Measurements from ENCODE around the gene NAV1. TPM values are rescaled to one million over a fixed set of nuclear protein-coding genes. Genes with fewer than 3 reads are reported as not detected.

The NAV1 gene
- total and polyA plus RNA-seq, 2 of the 8 experiments (the other 6 are each of a cell fraction or from before 2014, with no cell fraction given), result 9.9 to 42.7 TPM

GRCh38 chr1:201497935-201498509 is 40.9 kb upstream of the NAV1 start:
- H2BK5ac ChIP-seq (ENCODE audit: low read depth, low read length), result no peak overlapping the region
- DNase-seq (ENCODE audit: low read depth in 1 of 2, low spot score in 2 of 2) (no peak), FAIRE-seq (no peak)
- H3K4me2 ChIP-seq (ENCODE audit: insufficient read depth in 1 of 2, low read depth in 2 of 2, low read length in 2 of 2), result no peak overlapping the region
- WGBS, 2 experiments (ENCODE audit: extremely low coverage in 1 of 2, insufficient coverage in 1 of 2, insufficient read length in 1 of 2, insufficient replicate concordance in 2 of 2, low coverage in 1 of 2, low lambda C conversion rate in 2 of 2, missing lambda C conversion rate in 1 of 2), result 92% methylated on average over 10 of the region's 16 CpGs; no CpG with 5 or more reads in 1 of the 2 experiments
- POLR2A ChIA-PET (ENCODE audit: partially characterized antibody), result interaction anchor here (0.8 to 6.9 kb wide), 3 partner anchors 10 to 15 kb away, joined by 3 to 52 read pairs (median 4); no protein-coding TSS in a partner anchor
- no peaks in the 10 kb centered on the region for H4K20me1 ChIP-seq (replicated peaks in 1 of 2; ENCODE audit: control insufficient read depth in 1 of 2, insufficient read depth in 2 of 2, low read length in 2 of 2)
- no peak overlapping the region for H4K91ac ChIP-seq (replicated peaks; ENCODE audit: insufficient read length, low read length)
- no peak overlapping the region for H3K9ac ChIP-seq (replicated peaks in 1 of 4; ENCODE audit: extremely low read depth in 1 of 4, low read depth in 3 of 4, low read length in 3 of 4)
- no peaks in the 10 kb centered on the region for H3K79me1 ChIP-seq (ENCODE audit: low read depth, low read length)
- no peaks in the 10 kb centered on the region for H3K36me3 ChIP-seq (ENCODE audit: control insufficient read depth in 2 of 4, insufficient read depth in 4 of 4, low read length in 3 of 4)
- no peak overlapping the region for H3K4ac ChIP-seq (replicated peaks; ENCODE audit: insufficient read length, low read depth, low read length)
- CTCF ChIA-PET (ENCODE audit: partially characterized antibody), result interaction anchor here (0.6 to 27.5 kb wide), 14 partner anchors 9 to 296 kb away, joined by 3 to 929 read pairs (median 4); partner anchors contain the start of genes CSRP1 and NAV1
- H3K18ac ChIP-seq (ENCODE audit: extremely low read depth, low read length), result 0 out of 2 replicates have a peak overlapping the region, but pooled peaks have one; percentile 25
- no peak overlapping the region for H3K23ac ChIP-seq (ENCODE audit: insufficient read length)
- peaks cover 6 to 18% (median 13%) of the 10 kb centered on the region in 4 experiments for H3K4me1 ChIP-seq (replicated peaks in 1 of 4; ENCODE audit: control insufficient read depth in 3 of 4, insufficient read depth in 4 of 4, low read length in 3 of 4)
- H2AFZ ChIP-seq (ENCODE audit: low read length), result no peak overlapping the region
- no peaks in the 10 kb centered on the region; the same call in 1 of the 2 replicates for H3K23me2 ChIP-seq (ENCODE audit: low read depth, low read length)
- no peak overlapping the region for H3K14ac ChIP-seq (ENCODE audit: insufficient read length)
- H4K5ac ChIP-seq (ENCODE audit: insufficient read length, low read depth, low read length), result no peak overlapping the region
- H2BK20ac ChIP-seq (ENCODE audit: low read length), result no peak overlapping the region
- no peak overlapping the region for H3K27ac ChIP-seq (ENCODE audit: low read depth, low read length)
- no peak overlapping the region for H3K4me3 ChIP-seq (ENCODE audit: extremely low read depth in 1 of 4, insufficient read depth in 2 of 4, low read depth in 3 of 4, low read length in 4 of 4)
- H2BK12ac ChIP-seq (ENCODE audit: low read depth, low read length), result no peak overlapping the region
- H2BK120ac ChIP-seq (replicated peaks; ENCODE audit: low read depth, low read length), result no peak overlapping the region
- H3K27me3 ChIP-seq (replicated peaks in 1 of 4; ENCODE audit: control insufficient read depth in 3 of 4, extremely low read depth in 1 of 4, insufficient read depth in 3 of 4, low read length in 3 of 4), result no peaks in the 10 kb centered on the region
- H2AK5ac ChIP-seq (ENCODE audit: low read depth, low read length), result no peak overlapping the region
- H3K79me2 ChIP-seq (ENCODE audit: control insufficient read depth in 1 of 2, insufficient read depth in 2 of 2, low read length in 2 of 2), result no peaks in the 10 kb centered on the region
- H3K56ac ChIP-seq (replicated peaks; ENCODE audit: insufficient read length, low read depth, low read length), result no peak overlapping the region
- H3K9me3 ChIP-seq (ENCODE audit: insufficient read depth in 2 of 2, low read depth in 1 of 2, low read length in 1 of 2), result no peaks in the 10 kb centered on the region
- H4K8ac ChIP-seq (ENCODE audit: extremely low read depth, insufficient read depth, low read length), result no peak overlapping the region
- no peak overlapping the region for H2BK15ac ChIP-seq (ENCODE audit: low read length)
- TF ChIP-seq CEBPB (IDR thresholded peaks at IDR 0.05; ENCODE audit: low read depth, low read length) (no peak), SP4 (IDR thresholded peaks at IDR 0.05; ENCODE audit: low read length) (no peak), JUN (IDR thresholded peaks at IDR 0.05; ENCODE audit: low read depth, low read length) (no peak), SIN3A (conservative IDR thresholded peaks at IDR 0.05 in 1 of 2, IDR thresholded peaks at IDR 0.05 in 1 of 2; ENCODE audit: low read depth in 1 of 2, low read length in 2 of 2) (no peak), CHD2 (IDR thresholded peaks at IDR 0.05; ENCODE audit: low read length) (no peak), FOSL1 (IDR thresholded peaks at IDR 0.05; ENCODE audit: insufficient read depth, low read depth, low read length) (no peak), BACH1 (IDR thresholded peaks at IDR 0.05; ENCODE audit: low read length) (no peak), ASH2L (IDR thresholded peaks at IDR 0.05; ENCODE audit: low read length) (no peak), ATF2 (IDR thresholded peaks at IDR 0.05; ENCODE audit: low read length) (no peak), CREB1 (IDR thresholded peaks at IDR 0.05) (no peak), RXRA (IDR thresholded peaks at IDR 0.05; ENCODE audit: insufficient read depth, low read depth, low read length) (no peak)
- TF ChIP-seq, protein P1, sequence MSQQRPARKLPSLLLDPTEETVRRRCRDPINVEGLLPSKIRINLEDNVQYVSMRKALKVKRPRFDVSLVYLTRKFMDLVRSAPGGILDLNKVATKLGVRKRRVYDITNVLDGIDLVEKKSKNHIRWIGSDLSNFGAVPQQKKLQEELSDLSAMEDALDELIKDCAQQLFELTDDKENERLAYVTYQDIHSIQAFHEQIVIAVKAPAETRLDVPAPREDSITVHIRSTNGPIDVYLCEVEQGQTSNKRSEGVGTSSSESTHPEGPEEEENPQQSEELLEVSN (IDR thresholded peaks at IDR 0.05), result no peak

All from H1 (cell line).